GM18502 (cell line): ENCODE data around the gene MYOF.

Experiments used
- ATAC-seq: cut with Tn5 transposase; IDR thresholded peaks from one replicate; pipeline ENCODE4 v1.9.1; 2021; ENCODE audit warnings: mild to moderate bottlenecking; ENCODE audit not compliant: unreplicated experiment, poor library complexity

Gene MYOF

DNA sequence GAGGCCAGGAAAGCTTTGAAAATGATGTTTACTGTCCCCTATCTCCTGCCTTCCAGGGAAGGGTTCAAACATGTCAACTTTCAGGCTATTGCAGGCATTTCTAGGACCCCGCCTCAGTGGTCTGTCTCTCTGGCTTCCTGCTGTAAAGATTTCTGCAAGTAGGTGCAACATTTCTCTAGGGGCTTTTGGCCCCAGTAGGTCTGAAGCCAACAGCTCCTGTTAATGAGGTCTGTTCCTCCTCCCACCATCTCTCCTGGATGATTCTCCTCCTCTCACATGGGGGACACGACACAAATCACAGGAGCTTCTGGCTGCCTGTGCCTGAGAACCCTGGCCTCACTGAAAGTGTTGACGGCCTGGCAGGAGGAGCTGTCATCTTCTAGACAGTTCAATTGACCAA is 214.1 kb downstream of the MYOF start:
- peak; percentile 3 for ATAC-seq

DNA sequence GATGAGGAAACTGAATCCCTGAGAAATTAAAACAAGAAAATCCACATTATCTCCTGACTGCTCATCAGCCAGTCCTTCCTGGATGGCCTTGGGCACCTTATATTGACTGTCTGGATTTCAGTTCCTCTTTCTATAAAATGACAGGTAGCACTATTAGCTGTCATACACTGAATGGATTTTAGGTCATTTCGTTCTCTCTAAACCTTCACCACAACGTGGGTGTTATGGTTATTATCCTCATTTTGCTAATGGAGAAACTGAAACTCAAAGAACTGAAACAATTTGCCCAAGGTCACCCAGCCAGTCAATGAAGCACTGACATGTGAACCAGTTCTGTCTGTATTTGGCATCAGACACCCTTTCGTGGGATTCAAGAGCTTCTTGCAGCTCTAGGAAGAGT is 214.6 kb downstream of the MYOF start:
- ATAC-seq, result peak; percentile 99

DNA sequence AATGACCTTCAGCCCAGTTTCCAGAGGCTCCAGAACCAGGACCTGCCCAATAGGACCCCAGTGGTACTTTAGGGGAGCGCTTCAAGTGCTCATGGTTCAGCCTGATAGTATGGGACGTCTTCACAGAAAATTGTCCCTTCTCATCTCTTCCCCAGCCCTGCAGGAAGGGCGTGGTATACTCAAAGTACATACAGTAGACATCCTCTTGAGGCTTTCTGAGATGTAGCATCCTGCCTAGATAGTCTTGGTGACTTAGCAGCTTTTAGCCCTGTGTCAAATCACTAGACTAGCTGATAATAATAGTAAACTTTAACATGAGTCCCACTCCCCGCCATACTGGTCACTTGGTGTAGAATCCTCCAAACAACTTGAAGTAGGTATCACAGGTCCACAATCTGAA is 215.3 kb downstream of the MYOF start:
- peak; percentile 36 for ATAC-seq

DNA sequence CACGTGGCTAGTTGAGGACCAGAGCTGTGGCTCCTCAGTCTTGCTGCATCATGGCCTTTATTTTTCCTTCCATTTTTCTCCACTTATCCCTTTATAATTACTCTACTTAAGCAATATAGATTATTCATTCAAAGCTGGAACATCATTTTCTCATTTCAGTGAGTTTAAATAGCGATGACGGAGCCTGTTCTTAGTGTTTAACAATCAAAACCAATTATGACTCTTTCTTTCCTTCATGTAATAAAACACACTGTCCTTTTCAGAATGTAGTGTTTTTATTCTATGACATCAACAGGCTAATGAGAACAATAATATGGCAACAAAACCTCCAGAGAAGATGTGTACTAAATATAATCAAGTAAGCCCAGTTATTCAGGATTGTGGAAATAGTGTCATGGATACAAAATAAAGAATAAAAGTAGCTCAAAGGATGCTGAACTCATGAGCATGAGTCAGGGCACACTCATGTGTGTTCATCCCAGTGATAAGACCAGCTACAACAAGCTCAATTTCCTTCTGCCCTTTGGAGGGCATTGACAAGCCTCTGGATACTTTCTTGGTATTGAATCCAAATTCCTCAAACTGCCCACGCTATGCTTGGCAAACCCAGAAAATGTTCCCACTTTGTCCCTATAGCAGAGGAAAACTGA is 220.0 kb downstream of the MYOF start:
- no peak for ATAC-seq

DNA sequence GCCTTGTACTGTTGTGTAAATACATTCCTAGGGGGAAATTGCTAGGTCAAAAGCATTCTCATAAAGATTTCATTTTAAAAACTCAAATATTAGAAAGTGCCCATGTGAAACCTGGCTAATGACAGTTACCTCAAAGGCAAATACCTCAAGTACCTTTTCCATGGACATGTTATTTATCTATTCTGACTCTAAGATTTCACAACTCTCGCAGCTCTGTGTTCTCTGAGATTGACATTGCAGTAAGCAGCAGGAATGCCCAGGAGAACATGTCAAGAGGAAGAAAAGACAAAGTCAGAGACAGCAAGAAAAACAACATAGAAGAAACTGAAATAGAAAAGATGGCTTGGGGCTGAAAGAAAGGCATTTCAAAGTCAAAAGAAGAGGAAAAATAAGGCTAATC is 221.0 kb downstream of the MYOF start:
- no peak for ATAC-seq

DNA sequence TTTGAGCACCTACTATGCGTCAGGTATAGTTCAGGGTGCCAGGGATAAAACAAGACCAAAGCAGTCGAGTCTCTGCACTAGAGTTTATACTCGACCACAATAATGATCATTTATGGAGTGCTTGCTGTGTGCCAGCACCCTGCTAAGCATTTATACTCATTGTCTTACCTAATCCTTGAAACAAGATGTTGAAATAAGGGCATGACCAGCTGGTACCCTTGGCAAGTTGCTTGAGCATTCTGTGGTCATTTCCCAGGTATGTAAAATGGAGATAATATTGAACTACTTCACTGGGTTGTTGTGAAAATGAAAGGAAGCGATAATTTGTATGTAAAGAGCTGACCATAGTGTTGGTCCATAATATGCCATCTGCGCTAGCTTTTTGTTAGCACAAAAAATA is 223.0 kb downstream of the MYOF start:
- no peak for ATAC-seq
